ENCODE results near the gene SNTA1. TPM values are rescaled to one million over a fixed set of nuclear protein-coding genes. Genes with fewer than 3 reads are reported as not detected.
A peak's percentile ranks its signal among the peaks of the same experiment; 100 is the strongest.

SNTA1 gene
- total RNA-seq (2014; rRNA removed; shearing (Covaris generic)) = 44.8 and 46.5 TPM in 2 replicates
- 36.6 and 42.1 TPM in 2 replicates for total RNA-seq (2022)
- percentile 57 among the genes with signal in this experiment for Bru-seq, nascent RNA
- percentile 61 among the genes with signal in this experiment for BruChase-seq, experiment 1, labeled RNA remaining after a 6-hour chase
- percentile 58 among the genes with signal in this experiment for BruChase-seq, experiment 2, labeled RNA remaining after a 2-hour chase
- long read RNA-seq, transcript SNTA1-201 (8 exons, 2,342 nt) = major isoform, 105 of 144 reads
- long read RNA-seq, partial matches to known transcripts = 10 of 144 reads
- long read RNA-seq, other reads (novel, unspliced or antisense) = 29 of 144 reads

DNA sequence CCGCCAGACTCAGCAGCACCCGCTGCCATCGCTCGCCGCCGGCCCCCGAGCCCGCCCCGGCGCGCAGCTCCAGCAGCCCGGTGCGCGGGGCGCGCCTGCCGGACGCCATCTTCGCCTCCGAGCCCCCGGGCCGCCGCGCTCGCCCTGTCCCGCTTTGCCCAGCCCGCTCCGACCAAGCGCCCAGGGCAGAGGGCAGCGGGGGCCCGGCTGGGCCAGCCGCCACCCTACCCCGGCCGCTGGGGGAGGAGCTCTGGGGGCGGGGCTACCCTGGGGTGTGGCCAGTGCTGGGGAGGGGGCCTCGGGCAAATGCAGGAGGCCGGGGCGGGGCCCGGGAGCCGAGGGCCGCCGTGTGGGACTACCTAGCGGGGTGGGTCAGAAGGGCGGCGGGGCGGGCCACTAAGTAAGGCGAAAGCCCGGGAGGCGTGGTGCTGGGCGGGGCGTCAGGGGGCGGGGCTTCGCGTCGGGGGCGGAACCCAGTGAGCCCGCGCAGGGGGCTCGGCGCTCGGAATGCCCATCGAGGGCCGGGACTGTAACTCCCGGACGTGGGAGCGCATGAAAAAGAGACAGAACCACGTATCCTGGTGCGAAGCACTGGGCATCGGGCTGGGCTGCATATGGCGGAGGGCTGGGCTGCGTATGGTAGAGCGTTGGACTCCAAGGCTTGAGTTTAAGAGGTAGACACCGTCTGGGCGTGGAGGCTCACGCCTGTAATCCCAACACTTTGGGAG lies at the start of gene SNTA1:
TSS of gene SNTA1 (minus strand) at position 252 of the 728 bp plus-strand sequence. CDS start at position 109, 143 bp downstream.
- peak within 1 kb of the TSS; percentile 76 for H3K4me3 ChIP-seq (ENCODE audit: low read depth, low read length, poor library complexity, severe bottlenecking)

DNA sequence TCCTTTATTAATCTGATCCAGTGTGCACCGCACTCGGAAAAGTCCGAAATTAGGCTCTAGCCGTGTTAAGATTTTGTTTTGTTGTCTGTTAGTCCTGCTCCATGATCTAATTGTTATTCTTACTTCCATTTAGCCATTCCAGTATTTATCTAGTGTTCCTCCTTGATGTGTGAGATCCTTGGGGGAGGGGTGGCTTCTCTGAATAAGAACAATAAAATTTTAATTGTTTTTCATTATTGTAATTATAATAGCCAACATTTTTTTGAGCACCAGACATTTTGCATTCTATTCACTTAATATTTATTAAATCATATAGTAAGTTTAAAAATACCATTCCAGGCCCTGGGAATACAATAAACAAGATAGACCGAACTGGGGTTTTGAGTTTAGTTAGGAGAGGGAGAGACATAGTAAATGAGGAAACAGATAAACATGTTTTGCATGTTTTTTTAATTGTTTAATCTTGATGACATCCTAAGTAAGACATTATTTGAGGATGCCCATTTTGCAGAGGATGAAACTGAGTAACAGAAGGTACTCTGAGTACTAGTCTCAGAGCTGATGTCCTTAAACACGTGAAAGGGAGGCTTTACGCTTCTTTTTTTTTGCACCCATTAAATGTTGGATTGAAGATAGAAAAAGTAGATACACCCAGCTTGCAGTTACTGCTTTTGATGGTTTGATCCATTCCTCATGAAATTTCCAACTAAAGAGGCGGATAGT lies 47.5 kb upstream of the SNTA1 start:
- DNase-seq (ENCODE audit: low spot score) = no peak
- peak overlapping the region; percentile 96 for H3K4me2 ChIP-seq (ENCODE audit: low read length)
- POLR2A ChIA-PET = interaction anchor here (0.6 to 2.5 kb wide), 5 partner anchors 16 to 188 kb away, joined by 3 to 12 read pairs (median 3); no protein-coding TSS in a partner anchor
- no peaks in the 10 kb centered on the region for H4K20me1 ChIP-seq (ENCODE audit: insufficient read depth, low read length)
- H3K9me2 ChIP-seq (ENCODE audit: insufficient read depth, low read length) = no peaks in the 10 kb centered on the region
- BruUV-seq (replicated peaks) = TSS peak; percentile 70
- CTCF ChIA-PET (ENCODE audit: unreplicated experiment) = interaction anchor here (0.6 kb wide), 1 partner anchor 61 kb away, joined by 3 read pairs; no protein-coding TSS in a partner anchor
- H3K79me2 ChIP-seq (ENCODE audit: insufficient read depth, low read depth, low read length) = peaks cover 55% of the 10 kb centered on the region
- H3K4me1 ChIP-seq (ENCODE audit: insufficient read depth, low read length, poor library complexity, severe bottlenecking) = peaks cover 36% of the 10 kb centered on the region
- peak overlapping the region; percentile 85 for H3K4me3 ChIP-seq (ENCODE audit: low read depth, low read length, poor library complexity, severe bottlenecking)
- H3K27ac ChIP-seq (ENCODE audit: low read depth, low read length, poor library complexity, severe bottlenecking) = peak overlapping the region; percentile 65
- intact Hi-C loops (cut with micrococcal nuclease; ENCODE audit: unreplicated experiment) = no loop called here
- TF ChIP-seq, protein P1, sequence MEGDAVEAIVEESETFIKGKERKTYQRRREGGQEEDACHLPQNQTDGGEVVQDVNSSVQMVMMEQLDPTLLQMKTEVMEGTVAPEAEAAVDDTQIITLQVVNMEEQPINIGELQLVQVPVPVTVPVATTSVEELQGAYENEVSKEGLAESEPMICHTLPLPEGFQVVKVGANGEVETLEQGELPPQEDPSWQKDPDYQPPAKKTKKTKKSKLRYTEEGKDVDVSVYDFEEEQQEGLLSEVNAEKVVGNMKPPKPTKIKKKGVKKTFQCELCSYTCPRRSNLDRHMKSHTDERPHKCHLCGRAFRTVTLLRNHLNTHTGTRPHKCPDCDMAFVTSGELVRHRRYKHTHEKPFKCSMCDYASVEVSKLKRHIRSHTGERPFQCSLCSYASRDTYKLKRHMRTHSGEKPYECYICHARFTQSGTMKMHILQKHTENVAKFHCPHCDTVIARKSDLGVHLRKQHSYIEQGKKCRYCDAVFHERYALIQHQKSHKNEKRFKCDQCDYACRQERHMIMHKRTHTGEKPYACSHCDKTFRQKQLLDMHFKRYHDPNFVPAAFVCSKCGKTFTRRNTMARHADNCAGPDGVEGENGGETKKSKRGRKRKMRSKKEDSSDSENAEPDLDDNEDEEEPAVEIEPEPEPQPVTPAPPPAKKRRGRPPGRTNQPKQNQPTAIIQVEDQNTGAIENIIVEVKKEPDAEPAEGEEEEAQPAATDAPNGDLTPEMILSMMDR (conservative IDR thresholded peaks at IDR 0.05; ENCODE audit: low read length) = no peak
- no peak for TF ChIP-seq EZH2phosphoT487 (IDR thresholded peaks at IDR 0.05; ENCODE audit: borderline replicate concordance, low read depth, low read length)
- H2AFZ ChIP-seq (ENCODE audit: low read length) = peak overlapping the region; percentile 10; the same call in 1 of the 2 replicates
- H3K9me3 ChIP-seq (ENCODE audit: low read length) = no peaks in the 10 kb centered on the region
- peaks cover 18% of the 10 kb centered on the region; the same call in 1 of the 2 replicates for H3K36me3 ChIP-seq (ENCODE audit: insufficient read depth, low read length)

More for the DNA sequence above, at the start of gene SNTA1:
- Histone ChIP-seq H3K27ac (ENCODE audit: low read depth, low read length, poor library complexity, severe bottlenecking) (peak within 1 kb of the TSS; percentile 95), H3K4me1 (ENCODE audit: insufficient read depth, low read length, poor library complexity, severe bottlenecking) (peaks cover 69% of the 10 kb centered on the region), H2AFZ (ENCODE audit: low read length) (peak within 1 kb of the TSS; percentile 51; the same call in 1 of the 2 replicates), H3K36me3 (ENCODE audit: insufficient read depth, low read length) (peaks cover 6% of the 10 kb centered on the region), H3K9me3 (ENCODE audit: low read length) (no peaks in the 10 kb centered on the region), H4K20me1 (ENCODE audit: insufficient read depth, low read length) (no peaks in the 10 kb centered on the region), H3K9me2 (ENCODE audit: insufficient read depth, low read length) (no peaks in the 10 kb centered on the region), H3K79me2 (ENCODE audit: insufficient read depth, low read depth, low read length) (peaks cover 43% of the 10 kb centered on the region; the same call in 1 of the 2 replicates), H3K4me2 (ENCODE audit: low read length) (peak within 1 kb of the TSS; percentile 93)
- intact Hi-C loops (cut with micrococcal nuclease; ENCODE audit: unreplicated experiment) = loop anchor here (2.0 kb wide), 2 partner anchors 27 to 35 kb away; no protein-coding TSS in a partner anchor
- DNase-seq (ENCODE audit: low spot score) = peak; percentile 96
- BruUV-seq (replicated peaks) = no TSS peak
- TF ChIP-seq, protein P1 (conservative IDR thresholded peaks at IDR 0.05; ENCODE audit: low read length) = no peak
- TF ChIP-seq EZH2phosphoT487 (IDR thresholded peaks at IDR 0.05; ENCODE audit: borderline replicate concordance, low read depth, low read length) = no peak
- ChIA-PET CTCF (ENCODE audit: unreplicated experiment) (interaction anchor here (0.6 to 1.4 kb wide), 6 partner anchors 10 to 284 kb away, joined by 3 to 9 read pairs (median 4); partner anchors contain the start of gene CDK5RAP1), POLR2A (interaction anchor here (0.6 to 1.7 kb wide), 10 partner anchors 9 to 489 kb away, joined by 3 to 6 read pairs (median 4); partner anchors contain the start of genes ACTL10, CBFA2T2 and CDK5RAP1)

All from OCI-LY7 (cell line).